Fibroblast of villous mesenchyme (primary cell): Measurements from ENCODE around the gene PPP1R17. TPM values are rescaled to one million over a fixed set of nuclear protein-coding genes. Genes with fewer than 3 reads are reported as not detected.

Source experiments
- DNase-seq: peaks from one replicate; pipeline ENCODE4 v3.0.0-alpha.2; 2010; ENCODE audit warnings: low read depth
- H3K4me3 ChIP-seq: 2 replicates; pipeline ENCODE4 v1.5.1; 2011; ENCODE audit warnings: low read depth, mild to moderate bottlenecking, low read length
- total RNA-seq: library from RNA; depleted of rRNA; stranded (reverse); fragments of >200 nt; gene quantifications from 2 replicates; pipeline ENCODE4 v1.2.3, GENCODE V29; 2012
- TF ChIP-seq, protein P1 (sequence below): IDR thresholded peaks from 2 replicates; pipeline ENCODE4 v1.5.1; 2012; ENCODE audit warnings: low read depth, mild to moderate bottlenecking, low read length; ENCODE audit not compliant: insufficient read depth

Gene PPP1R17
- total RNA-seq, 1 donor = not detected

DNA sequence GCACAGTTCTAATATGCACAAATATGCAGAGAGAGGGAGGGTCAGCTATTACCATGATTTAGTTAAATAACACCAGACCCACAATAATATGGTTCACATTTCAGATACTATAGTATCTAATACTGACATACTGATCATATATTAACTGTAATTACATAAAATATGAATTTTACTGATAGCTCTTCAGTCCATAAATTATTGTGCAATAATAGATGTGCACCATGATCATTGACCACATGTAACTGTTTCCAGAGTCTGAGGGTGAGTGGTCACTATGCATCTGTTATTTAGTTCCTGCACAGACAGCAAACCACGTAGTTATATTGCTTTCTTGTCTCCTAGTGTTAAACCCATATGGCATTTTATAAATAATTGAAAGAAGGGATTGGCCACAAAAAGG, 29.3 kb downstream of the PPP1R17 start:
- TF ChIP-seq, protein P1, sequence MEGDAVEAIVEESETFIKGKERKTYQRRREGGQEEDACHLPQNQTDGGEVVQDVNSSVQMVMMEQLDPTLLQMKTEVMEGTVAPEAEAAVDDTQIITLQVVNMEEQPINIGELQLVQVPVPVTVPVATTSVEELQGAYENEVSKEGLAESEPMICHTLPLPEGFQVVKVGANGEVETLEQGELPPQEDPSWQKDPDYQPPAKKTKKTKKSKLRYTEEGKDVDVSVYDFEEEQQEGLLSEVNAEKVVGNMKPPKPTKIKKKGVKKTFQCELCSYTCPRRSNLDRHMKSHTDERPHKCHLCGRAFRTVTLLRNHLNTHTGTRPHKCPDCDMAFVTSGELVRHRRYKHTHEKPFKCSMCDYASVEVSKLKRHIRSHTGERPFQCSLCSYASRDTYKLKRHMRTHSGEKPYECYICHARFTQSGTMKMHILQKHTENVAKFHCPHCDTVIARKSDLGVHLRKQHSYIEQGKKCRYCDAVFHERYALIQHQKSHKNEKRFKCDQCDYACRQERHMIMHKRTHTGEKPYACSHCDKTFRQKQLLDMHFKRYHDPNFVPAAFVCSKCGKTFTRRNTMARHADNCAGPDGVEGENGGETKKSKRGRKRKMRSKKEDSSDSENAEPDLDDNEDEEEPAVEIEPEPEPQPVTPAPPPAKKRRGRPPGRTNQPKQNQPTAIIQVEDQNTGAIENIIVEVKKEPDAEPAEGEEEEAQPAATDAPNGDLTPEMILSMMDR = no peak
- H3K4me3 ChIP-seq = no peak overlapping the region
- DNase-seq = no peak

DNA sequence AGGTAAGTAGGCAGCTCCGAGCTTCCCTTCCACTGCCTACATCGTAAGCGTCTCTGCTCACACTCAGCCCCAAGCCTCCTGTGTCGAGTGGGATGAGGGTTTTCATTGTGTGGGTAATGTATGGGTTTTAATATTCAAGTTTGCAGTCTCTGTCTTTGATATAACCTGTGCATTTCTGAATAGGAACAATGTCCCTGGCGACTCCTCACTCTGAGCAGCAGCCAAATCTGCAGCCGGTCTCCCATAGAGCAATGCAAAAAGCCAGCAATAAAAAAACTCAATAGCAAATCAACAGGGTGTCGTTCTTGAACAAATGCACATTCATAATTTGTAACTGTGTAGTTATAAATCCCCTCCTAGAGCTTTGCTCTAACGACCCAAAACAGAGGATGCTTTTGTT, 33.4 kb downstream of the PPP1R17 start:
- TF ChIP-seq, protein P1 = no peak
- no peak for DNase-seq
- H3K4me3 ChIP-seq = no peak overlapping the region

DNA sequence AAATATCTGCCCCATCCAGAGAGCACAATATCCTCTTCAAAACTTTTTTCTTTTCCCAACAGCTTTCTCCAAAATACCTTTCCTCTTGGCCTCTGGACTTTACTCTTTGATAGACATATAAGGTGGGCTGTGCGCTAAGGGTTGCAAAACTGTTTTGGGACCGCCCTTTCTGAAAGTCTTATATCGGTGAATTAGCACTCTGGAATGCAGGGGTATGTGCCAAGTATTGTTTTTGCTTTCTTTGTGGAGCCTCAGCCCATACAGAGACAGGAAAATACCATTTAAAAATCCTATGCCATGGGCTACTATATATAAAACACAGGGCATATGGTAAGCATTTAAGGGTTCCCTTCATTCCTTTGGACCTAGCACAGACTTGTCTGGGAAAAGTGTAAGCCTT, 37.7 kb downstream of the PPP1R17 start:
- TF ChIP-seq, protein P1 = no peak
- DNase-seq = no peak
- no peak overlapping the region for H3K4me3 ChIP-seq

DNA sequence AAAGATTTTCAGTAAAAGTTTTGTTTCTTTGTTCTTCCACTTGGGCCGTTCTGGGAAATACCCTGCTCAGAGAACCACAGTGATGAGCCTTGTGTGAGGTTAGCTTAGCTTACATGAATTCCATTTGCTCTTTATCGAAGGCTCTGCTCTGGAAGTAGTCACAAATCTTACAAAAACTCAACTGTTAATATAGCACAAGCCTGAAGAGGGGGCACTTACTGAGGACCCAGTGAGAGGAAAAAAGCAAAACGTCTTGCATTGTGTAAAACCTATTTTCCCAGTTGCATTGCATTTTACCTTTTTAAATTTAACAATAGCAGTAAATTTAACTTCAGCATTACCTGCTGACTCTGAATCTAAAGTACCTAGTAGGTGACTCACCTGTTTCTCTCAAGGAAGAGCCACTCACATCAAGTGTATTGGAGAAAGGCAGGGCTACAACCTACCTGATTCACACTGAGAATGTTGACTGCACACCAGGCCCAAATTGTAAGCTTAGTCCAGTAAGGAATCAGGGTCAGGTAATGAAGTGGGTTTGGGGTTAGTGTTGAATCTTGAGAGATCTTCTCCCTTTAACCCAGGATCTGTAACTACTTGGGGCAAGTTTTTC, 42.3 kb downstream of the PPP1R17 start:
- DNase-seq = no peak
- H3K4me3 ChIP-seq = no peak overlapping the region
- TF ChIP-seq, protein P1 = no peak

DNA sequence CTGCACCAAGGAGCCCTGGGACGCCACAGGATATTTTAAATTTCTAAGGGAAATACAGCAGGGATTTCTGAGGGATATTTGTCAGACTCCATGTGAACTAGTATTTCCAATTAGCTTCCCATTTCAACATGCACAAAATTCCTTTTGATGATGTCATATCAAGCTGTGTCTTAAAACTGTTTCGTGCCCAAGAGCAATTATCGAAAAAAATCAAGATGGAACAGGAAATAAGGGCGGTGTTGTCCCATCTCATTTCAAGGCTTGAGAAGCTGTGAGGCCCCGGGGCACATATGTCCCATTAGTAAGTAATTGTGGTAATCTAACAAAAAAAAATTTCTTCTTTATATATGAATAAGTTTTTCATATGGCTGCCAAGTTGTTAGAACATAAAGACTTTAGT, 47.4 kb downstream of the PPP1R17 start:
- TF ChIP-seq, protein P1 = no peak
- no peak for DNase-seq
- no peak overlapping the region for H3K4me3 ChIP-seq

DNA sequence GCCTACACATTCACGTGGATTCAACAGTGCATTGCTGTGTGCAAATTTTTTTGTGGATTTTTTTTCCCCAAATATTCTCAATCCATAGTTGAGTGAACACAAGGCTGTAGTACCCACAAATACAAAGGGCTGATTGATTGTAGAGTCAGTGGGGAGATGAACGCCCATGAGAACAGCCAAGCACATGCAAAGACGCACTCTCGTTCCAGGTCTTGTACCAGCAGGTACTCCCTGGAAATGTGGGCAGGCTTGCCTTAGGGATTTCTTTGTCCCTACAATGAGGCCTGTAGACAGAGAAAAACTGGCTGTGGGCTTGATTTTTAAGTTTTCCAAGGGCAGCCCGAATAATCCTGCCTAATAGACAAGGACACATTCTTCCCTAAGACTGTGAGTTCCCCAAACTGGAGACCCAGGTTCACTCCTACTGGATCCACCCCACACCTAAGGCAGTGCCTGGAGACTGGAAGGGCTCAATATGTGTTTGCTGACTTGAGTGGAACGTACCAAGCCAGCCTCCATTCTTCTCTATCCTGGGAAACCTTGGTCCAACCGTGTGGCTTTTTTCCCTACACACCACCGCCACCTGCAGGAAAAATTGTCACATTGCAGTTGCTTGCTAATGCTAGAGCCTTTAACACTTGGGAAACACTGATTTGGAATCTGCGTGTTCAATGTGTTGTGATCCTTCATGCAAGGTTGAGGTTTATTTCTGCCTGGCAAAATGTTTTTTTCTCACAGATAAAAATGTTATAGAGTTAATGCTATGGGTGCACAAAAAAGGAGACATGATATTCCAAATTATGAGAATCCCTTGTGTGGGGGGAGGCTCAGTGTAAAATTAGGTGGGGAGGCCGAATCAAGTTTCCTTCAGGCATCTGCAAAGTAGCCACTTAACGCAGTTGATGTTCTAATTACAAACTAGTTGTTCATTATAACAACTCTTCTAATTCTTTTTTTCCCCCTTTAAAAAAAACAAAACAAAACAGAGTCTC, 49.3 kb downstream of the PPP1R17 start:
- TF ChIP-seq, protein P1 = peak; percentile 77
- H3K4me3 ChIP-seq = no peak overlapping the region
- peak; percentile 35 for DNase-seq
